ENCODE results near the gene EPAS1. TPM values are rescaled to one million over a fixed set of nuclear protein-coding genes. Genes with fewer than 3 reads are reported as not detected.

Gene EPAS1
- total RNA-seq, 1 donor from 2014 or later, result 99.8 TPM

DNA sequence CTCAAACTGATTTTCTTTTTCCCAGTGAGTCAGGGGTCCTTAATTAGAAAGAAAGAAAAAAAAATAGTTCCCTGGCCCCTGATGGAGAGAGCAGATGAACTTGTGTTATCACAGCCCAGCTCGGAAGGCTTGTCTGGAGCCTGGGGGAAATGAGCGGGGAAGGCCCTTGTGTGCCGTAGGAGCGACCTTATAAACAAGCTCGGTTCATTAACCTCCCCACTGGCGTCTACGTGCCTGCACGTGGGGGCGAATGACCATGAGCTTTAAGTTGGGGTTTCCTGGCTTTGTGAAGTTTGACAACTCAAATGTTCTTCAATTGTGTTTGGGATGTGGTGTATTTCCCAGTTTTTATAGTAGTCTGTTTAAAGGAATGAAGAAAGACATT, 69.5 kb downstream of the EPAS1 start:
- no peaks in the 10 kb centered on the region for H3K27me3 ChIP-seq (ENCODE audit: control insufficient read depth, insufficient read depth, low read length)
- no peak for DNase-seq (ENCODE audit: low read depth)
- FAIRE-seq, result no peak
- H3K36me3 ChIP-seq (ENCODE audit: control insufficient read depth, insufficient read depth, low read length), result peaks cover 30% of the 10 kb centered on the region
- TF ChIP-seq, protein P1, sequence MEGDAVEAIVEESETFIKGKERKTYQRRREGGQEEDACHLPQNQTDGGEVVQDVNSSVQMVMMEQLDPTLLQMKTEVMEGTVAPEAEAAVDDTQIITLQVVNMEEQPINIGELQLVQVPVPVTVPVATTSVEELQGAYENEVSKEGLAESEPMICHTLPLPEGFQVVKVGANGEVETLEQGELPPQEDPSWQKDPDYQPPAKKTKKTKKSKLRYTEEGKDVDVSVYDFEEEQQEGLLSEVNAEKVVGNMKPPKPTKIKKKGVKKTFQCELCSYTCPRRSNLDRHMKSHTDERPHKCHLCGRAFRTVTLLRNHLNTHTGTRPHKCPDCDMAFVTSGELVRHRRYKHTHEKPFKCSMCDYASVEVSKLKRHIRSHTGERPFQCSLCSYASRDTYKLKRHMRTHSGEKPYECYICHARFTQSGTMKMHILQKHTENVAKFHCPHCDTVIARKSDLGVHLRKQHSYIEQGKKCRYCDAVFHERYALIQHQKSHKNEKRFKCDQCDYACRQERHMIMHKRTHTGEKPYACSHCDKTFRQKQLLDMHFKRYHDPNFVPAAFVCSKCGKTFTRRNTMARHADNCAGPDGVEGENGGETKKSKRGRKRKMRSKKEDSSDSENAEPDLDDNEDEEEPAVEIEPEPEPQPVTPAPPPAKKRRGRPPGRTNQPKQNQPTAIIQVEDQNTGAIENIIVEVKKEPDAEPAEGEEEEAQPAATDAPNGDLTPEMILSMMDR (IDR thresholded peaks at IDR 0.05; ENCODE audit: insufficient read depth, low read length, severe bottlenecking), result no peak
- no peak overlapping the region for H3K4me3 ChIP-seq (ENCODE audit: low read depth, low read length)

GRCh38 chr2:46367286-46367685, 70.1 kb downstream of the EPAS1 start:
- FAIRE-seq (no peak), DNase-seq (ENCODE audit: low read depth) (no peak)
- H3K36me3 ChIP-seq (ENCODE audit: control insufficient read depth, insufficient read depth, low read length), result peaks cover 30% of the 10 kb centered on the region
- H3K4me3 ChIP-seq (ENCODE audit: low read depth, low read length), result no peak overlapping the region
- TF ChIP-seq, protein P1 (IDR thresholded peaks at IDR 0.05; ENCODE audit: insufficient read depth, low read length, severe bottlenecking), result no peak
- H3K27me3 ChIP-seq (ENCODE audit: control insufficient read depth, insufficient read depth, low read length), result no peaks in the 10 kb centered on the region

DNA sequence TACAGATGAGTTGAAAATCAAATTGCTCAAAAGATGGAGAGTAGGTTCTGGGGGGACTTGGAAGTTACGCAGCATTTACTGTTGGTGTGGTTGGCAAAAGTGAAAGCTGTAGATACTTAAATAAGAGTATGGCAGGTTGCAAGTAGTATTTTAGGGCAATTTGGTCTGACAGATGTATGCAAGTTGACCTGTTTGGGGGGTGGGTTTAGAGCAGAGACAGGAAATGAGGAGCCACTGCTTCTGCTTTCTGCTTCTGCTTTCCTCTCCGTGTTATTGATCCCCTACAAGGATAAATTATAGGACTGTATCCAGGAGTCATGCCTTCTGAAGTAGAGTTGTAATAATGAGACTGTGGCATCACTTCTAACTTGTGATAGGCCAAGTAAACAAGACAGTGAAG, 71.2 kb downstream of the EPAS1 start:
- no peak overlapping the region for H3K4me3 ChIP-seq (ENCODE audit: low read depth, low read length)
- H3K36me3 ChIP-seq (ENCODE audit: control insufficient read depth, insufficient read depth, low read length), result peaks cover 33% of the 10 kb centered on the region
- H3K27me3 ChIP-seq (ENCODE audit: control insufficient read depth, insufficient read depth, low read length), result no peaks in the 10 kb centered on the region
- TF ChIP-seq, protein P1 (IDR thresholded peaks at IDR 0.05; ENCODE audit: insufficient read depth, low read length, severe bottlenecking), result no peak
- FAIRE-seq (no peak), DNase-seq (ENCODE audit: low read depth) (no peak)

- no peak for FAIRE-seq
- no peak for DNase-seq (ENCODE audit: low read depth)
- Histone ChIP-seq H3K27me3 (ENCODE audit: control insufficient read depth, insufficient read depth, low read length) (no peaks in the 10 kb centered on the region), H3K4me3 (ENCODE audit: low read depth, low read length) (no peak overlapping the region), H3K36me3 (ENCODE audit: control insufficient read depth, insufficient read depth, low read length) (peaks cover 35% of the 10 kb centered on the region)
- TF ChIP-seq, protein P1 (IDR thresholded peaks at IDR 0.05; ENCODE audit: insufficient read depth, low read length, severe bottlenecking), result no peak
These were observed 72.6 kb downstream of the EPAS1 start for GRCh38 chr2:46369783-46370182.

- H3K27me3 ChIP-seq (ENCODE audit: control insufficient read depth, insufficient read depth, low read length), result no peaks in the 10 kb centered on the region
- TF ChIP-seq, protein P1 (IDR thresholded peaks at IDR 0.05; ENCODE audit: insufficient read depth, low read length, severe bottlenecking), result no peak
- no peak for DNase-seq (ENCODE audit: low read depth)
- peaks cover 49% of the 10 kb centered on the region for H3K36me3 ChIP-seq (ENCODE audit: control insufficient read depth, insufficient read depth, low read length)
- FAIRE-seq, result no peak
- H3K4me3 ChIP-seq (ENCODE audit: low read depth, low read length), result no peak overlapping the region
These were observed 74.6 kb downstream of the EPAS1 start for GRCh38 chr2:46371854-46372253.

- DNase-seq (ENCODE audit: low read depth), result no peak
- TF ChIP-seq, protein P1 (IDR thresholded peaks at IDR 0.05; ENCODE audit: insufficient read depth, low read length, severe bottlenecking), result no peak
- FAIRE-seq, result no peak
- no peak overlapping the region for H3K4me3 ChIP-seq (ENCODE audit: low read depth, low read length)
- H3K27me3 ChIP-seq (ENCODE audit: control insufficient read depth, insufficient read depth, low read length), result no peaks in the 10 kb centered on the region
- peaks cover 50% of the 10 kb centered on the region for H3K36me3 ChIP-seq (ENCODE audit: control insufficient read depth, insufficient read depth, low read length)
These were observed 75.3 kb downstream of the EPAS1 start for GRCh38 chr2:46372475-46372874.

Data from bronchial epithelial cell (primary cell).